HCT116 (cell line): ENCODE data around the gene HSPB8. TPM values are rescaled to one million over a fixed set of nuclear protein-coding genes. Genes with fewer than 3 reads are reported as not detected.
A peak's percentile ranks its signal among the peaks of the same experiment; 100 is the strongest.

Source experiments
- ATAC-seq: fragments of 200-7000 bp; cut with Tn5 transposase; 2 replicates; pipeline ENCODE4 v1.9.1; 2020; ENCODE audit warnings: mild to moderate bottlenecking, moderate library complexity
- BruUV-seq: library from RNA; stranded (reverse); fragments of 400-500 nt; replicated peaks from 2 replicates; lab custom pipeline; 2021; lab: Mats Ljungman, UMichigan
- CTCF ChIA-PET: fragments of 300-600 bp; sonication (Branson Sonifier 250); formaldehyde crosslinking; loops from one replicate; lab custom pipeline; 2021; ENCODE audit warnings: antibody characterized with exemption; lab: Charles Lee
- POLR2A ChIA-PET: fragments of 300-600, 350-600 bp; sonication (Branson Sonifier 250); formaldehyde crosslinking; loops from one replicate; lab custom pipeline; 2021; ENCODE audit warnings: antibody characterized with exemption; lab: Charles Lee
- RAD21 ChIA-PET, 2 experiments: fragments of 300-600 bp; sonication (Branson Sonifier 250); formaldehyde crosslinking; loops; one replicate each; lab custom pipeline; 2023; ENCODE audit warnings: low total read pairs in 2 of 2; ENCODE audit not compliant: uncharacterized antibody in 2 of 2, unreplicated experiment in 2 of 2, low non-redundant PET in 1 of 2; lab: Charles Lee
- DNase-seq: peaks from one replicate; pipeline ENCODE4 v3.0.0-alpha.2; 2010; ENCODE audit warnings: low read depth, low spot score
- H2AFZ ChIP-seq: fragments of 200-600 bp; shearing (Covaris generic), sonication (generic); 2 replicates; pipeline ENCODE4 v1.6.1; 2017; ENCODE audit warnings: low read depth, mixed run types, mixed read lengths, antibody characterized with exemption, low read length; ENCODE audit not compliant: poor library complexity, severe bottlenecking
- H3K27ac ChIP-seq: 2 replicates; pipeline ENCODE4 v1.5.1; 2012; ENCODE audit warnings: low read depth, low read length
- H3K27me3 ChIP-seq: fragments of 200-600 bp; sonication (generic); 2 replicates; pipeline ENCODE4 v1.6.1; 2016; ENCODE audit warnings: mixed run types, low read length, mixed read lengths; ENCODE audit not compliant: insufficient read depth
- H3K36me3 ChIP-seq, 2 experiments: fragments of 200-500 bp in 1 of 2; fragments of 200-600 bp in 1 of 2; sonication (Bioruptor generic) in 1 of 2; sonication (generic) in 1 of 2; 2 replicates each; pipeline versions ENCODE4 v1.5.1 to v1.6.1; 2014 to 2016; ENCODE audit warnings: low read length in 2 of 2, inconsistent platforms in 1 of 2, mixed read lengths in 1 of 2, mixed run types in 1 of 2; ENCODE audit not compliant: insufficient read depth in 2 of 2, control insufficient read depth in 1 of 2
- H3K4me1 ChIP-seq, 2 experiments: fragments of 200-600 bp in 1 of 2; sonication (generic) in 1 of 2; 2 replicates each; pipeline versions ENCODE4 v1.5.1 to v1.6.1; 2012 to 2017; ENCODE audit warnings: low read length in 2 of 2, inconsistent platforms in 1 of 2, mild to moderate bottlenecking in 1 of 2, mixed read lengths in 1 of 2, mixed run types in 1 of 2, moderate library complexity in 1 of 2; ENCODE audit not compliant: insufficient read depth in 2 of 2, control insufficient read depth in 1 of 2
- H3K4me2 ChIP-seq: fragments of 200-600 bp; sonication (generic); 2 replicates; pipeline ENCODE4 v1.6.1; 2017; ENCODE audit warnings: mixed run types, low read length, mixed read lengths
- H3K4me3 ChIP-seq, 2 experiments: fragments of 200-600 bp in 1 of 2; sonication (generic) in 1 of 2; replicated peaks in 1 of 2; 2 replicates each; pipeline ENCODE4 v1.5.1; 2011 to 2016; ENCODE audit warnings: low read length in 2 of 2, control low read depth in 1 of 2, low read depth in 1 of 2, mild to moderate bottlenecking in 1 of 2, mixed read lengths in 1 of 2, mixed run types in 1 of 2
- H3K79me2 ChIP-seq: fragments of 200-600 bp; sonication (generic); 2 replicates; pipeline ENCODE4 v1.6.1; 2017; ENCODE audit warnings: mild to moderate bottlenecking, mixed run types, low read length, moderate library complexity, mixed read lengths; ENCODE audit not compliant: insufficient read depth
- H3K9ac ChIP-seq: fragments of 200-600 bp; sonication (generic); 2 replicates; pipeline ENCODE4 v1.6.1; 2016; ENCODE audit warnings: low read length, mixed read lengths
- H3K9me2 ChIP-seq: fragments of 200-600 bp; sonication (generic), shearing (Covaris generic); 2 replicates; pipeline ENCODE4 v1.6.1; 2017; ENCODE audit warnings: mixed run types, mild to moderate bottlenecking, moderate library complexity; ENCODE audit not compliant: insufficient read depth
- H3K9me3 ChIP-seq, 2 experiments: fragments of 200-500 bp in 1 of 2; fragments of 200-600 bp in 1 of 2; sonication (Bioruptor generic) in 1 of 2; sonication (generic) in 1 of 2; 2 replicates each; pipeline ENCODE4 v1.6.1; 2014 to 2017; ENCODE audit warnings: low read length in 2 of 2, mixed read lengths in 2 of 2, inconsistent platforms in 1 of 2, low read depth in 1 of 2, mild to moderate bottlenecking in 1 of 2, mixed run types in 1 of 2, moderate library complexity in 1 of 2; ENCODE audit not compliant: control insufficient read depth in 1 of 2, insufficient read depth in 1 of 2
- H4K20me1 ChIP-seq: fragments of 200-600 bp; sonication (generic), shearing (Covaris generic); 2 replicates; pipeline ENCODE4 v1.6.1; 2017; ENCODE audit warnings: mixed run types, mild to moderate bottlenecking, moderate library complexity; ENCODE audit not compliant: insufficient read depth
- CBX3 ChIP-seq: IDR thresholded peaks from 2 replicates; pipeline ENCODE4 v1.6.1; 2012; ENCODE audit warnings: low read depth
- CEBPB ChIP-seq: IDR thresholded peaks from 2 replicates; pipeline ENCODE4 v1.6.1; 2012; ENCODE audit warnings: low read depth
- ELF1 ChIP-seq: IDR thresholded peaks from 2 replicates; pipeline ENCODE4 v1.6.1; 2012; ENCODE audit warnings: low read depth, borderline replicate concordance
- EZH2phosphoT487 ChIP-seq: fragments of 200-600 bp; IDR thresholded peaks from 2 replicates; pipeline ENCODE4 v1.6.1; 2018; ENCODE audit warnings: antibody characterized with exemption, borderline replicate concordance
- JUND ChIP-seq: IDR thresholded peaks from 2 replicates; pipeline ENCODE4 v1.6.1; 2012
- RAD21 ChIP-seq: IDR thresholded peaks from 2 replicates; pipeline ENCODE4 v1.6.1; 2012; ENCODE audit warnings: low read depth, mild to moderate bottlenecking
- REST ChIP-seq: IDR thresholded peaks from 2 replicates; pipeline ENCODE4 v1.6.1; 2012; ENCODE audit warnings: low read depth
- SIN3A ChIP-seq: IDR thresholded peaks from 2 replicates; pipeline ENCODE4 v1.6.1; 2012; ENCODE audit warnings: low read depth
- SRF ChIP-seq: IDR thresholded peaks from 2 replicates; pipeline ENCODE4 v1.6.1; 2012; ENCODE audit warnings: low read depth
- ZFX ChIP-seq: fragments of 450-650 bp; IDR thresholded peaks from 2 replicates; pipeline ENCODE4 v1.6.1; 2017
- ZNF274 ChIP-seq: fragments of 200-500 bp; sonication (Bioruptor generic); IDR thresholded peaks from 2 replicates; pipeline ENCODE4 v1.6.1; 2014; ENCODE audit warnings: mild to moderate bottlenecking, low read depth, low read length, inconsistent platforms
- intact Hi-C: fragments of 100-400 bp; cut with micrococcal nuclease; formaldehyde crosslinking; loops from 2 replicates; pipeline ENCODE4 v1.10.0; 2022
- total RNA-seq: library from RNA; stranded (reverse); gene quantifications from one replicate; pipeline ENCODE4 v1.2.1, GENCODE V29; 2021; ENCODE audit not compliant: unreplicated experiment
- TF ChIP-seq, protein P1 (sequence below), 3 experiments: fragments of 200-600 bp in 1 of 3; sonication (generic) in 1 of 3; IDR thresholded peaks in 2 of 3; conservative IDR thresholded peaks in 1 of 3; 2 replicates each; pipeline ENCODE4 v1.5.1; 2012 to 2017; ENCODE audit warnings: low read depth in 2 of 3, low read length in 2 of 3, antibody characterized with exemption in 1 of 3, borderline replicate concordance in 1 of 3, control low read depth in 1 of 3, mild to moderate bottlenecking in 1 of 3, mixed read lengths in 1 of 3, mixed run types in 1 of 3, moderate library complexity in 1 of 3; ENCODE audit not compliant: insufficient read depth in 1 of 3
- TF ChIP-seq, protein P2 (sequence below): IDR thresholded peaks from 2 replicates; pipeline ENCODE4 v1.6.1; 2012

The HSPB8 gene
- total RNA-seq, 1 experiment from 2014 or later = 3.5 TPM

- ChIA-PET RAD21 (no interaction called here), CTCF (no interaction called here), POLR2A (no interaction called here)
- intact Hi-C loops = no loop called here
- Histone ChIP-seq H2AFZ (no peak overlapping the region), H3K9ac (no peak overlapping the region), H3K27ac (no peak overlapping the region), H3K79me2 (no peaks in the 10 kb centered on the region), H3K36me3 (no peaks in the 10 kb centered on the region), H3K27me3 (peaks cover 43% of the 10 kb centered on the region), H3K4me1 (no peaks in the 10 kb centered on the region), H4K20me1 (no peaks in the 10 kb centered on the region), H3K9me3 (no peaks in the 10 kb centered on the region)
- DNase-seq = no peak
- TF ChIP-seq, protein P1, sequence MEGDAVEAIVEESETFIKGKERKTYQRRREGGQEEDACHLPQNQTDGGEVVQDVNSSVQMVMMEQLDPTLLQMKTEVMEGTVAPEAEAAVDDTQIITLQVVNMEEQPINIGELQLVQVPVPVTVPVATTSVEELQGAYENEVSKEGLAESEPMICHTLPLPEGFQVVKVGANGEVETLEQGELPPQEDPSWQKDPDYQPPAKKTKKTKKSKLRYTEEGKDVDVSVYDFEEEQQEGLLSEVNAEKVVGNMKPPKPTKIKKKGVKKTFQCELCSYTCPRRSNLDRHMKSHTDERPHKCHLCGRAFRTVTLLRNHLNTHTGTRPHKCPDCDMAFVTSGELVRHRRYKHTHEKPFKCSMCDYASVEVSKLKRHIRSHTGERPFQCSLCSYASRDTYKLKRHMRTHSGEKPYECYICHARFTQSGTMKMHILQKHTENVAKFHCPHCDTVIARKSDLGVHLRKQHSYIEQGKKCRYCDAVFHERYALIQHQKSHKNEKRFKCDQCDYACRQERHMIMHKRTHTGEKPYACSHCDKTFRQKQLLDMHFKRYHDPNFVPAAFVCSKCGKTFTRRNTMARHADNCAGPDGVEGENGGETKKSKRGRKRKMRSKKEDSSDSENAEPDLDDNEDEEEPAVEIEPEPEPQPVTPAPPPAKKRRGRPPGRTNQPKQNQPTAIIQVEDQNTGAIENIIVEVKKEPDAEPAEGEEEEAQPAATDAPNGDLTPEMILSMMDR (IDR thresholded peaks at IDR 0.05 in 2 of 3, conservative IDR thresholded peaks at IDR 0.05 in 1 of 3; ENCODE audit: borderline replicate concordance in 1 of 3, insufficient read depth in 1 of 3, low read depth in 2 of 3, low read length in 2 of 3) = 0 out of 6 replicates have a peak, but pooled peaks of 1 of the 3 experiments have one; percentile 6
- TF ChIP-seq SIN3A (no peak), ELF1 (no peak), EZH2phosphoT487 (no peak)
- TF ChIP-seq, all 23 proteins: peak for 1
- H3K4me2 ChIP-seq = no peak overlapping the region
- H3K4me3 ChIP-seq = no peak overlapping the region
- no TSS peak for BruUV-seq
- no peaks in the 10 kb centered on the region for H3K9me2 ChIP-seq
- peak; percentile 40; the same call in 1 of the 2 replicates for ATAC-seq
Observed at GRCh38 chr12:119239040-119239439, 60.3 kb downstream of the HSPB8 start.

DNA sequence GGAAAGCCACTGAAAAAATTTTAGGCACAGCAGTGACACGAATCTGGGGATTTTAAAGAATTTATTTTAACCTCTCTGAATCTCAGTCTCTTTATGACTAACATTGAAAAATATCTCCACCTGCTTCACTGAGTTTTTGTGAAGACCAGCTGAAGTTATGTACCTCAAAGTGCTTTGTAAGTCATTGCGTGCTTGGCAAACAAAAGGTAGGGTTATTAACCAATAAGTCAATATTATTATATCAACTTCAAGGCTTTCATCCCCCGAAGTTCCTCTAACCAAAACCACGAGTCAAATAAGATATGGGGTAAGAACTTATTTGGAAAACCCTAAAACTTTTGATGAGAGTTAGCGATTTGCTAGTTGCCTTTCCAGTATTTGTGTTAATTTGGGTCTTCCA lies 62.3 kb downstream of the HSPB8 start:
- ChIA-PET CTCF (no interaction called here), POLR2A (no interaction called here), RAD21 (no interaction called here)
- Histone ChIP-seq H3K9ac (no peak overlapping the region), H3K27me3 (peaks cover 37% of the 10 kb centered on the region), H3K4me2 (no peak overlapping the region), H3K36me3 (no peaks in the 10 kb centered on the region), H2AFZ (no peak overlapping the region), H3K27ac (no peak overlapping the region), H3K9me3 (no peaks in the 10 kb centered on the region), H3K4me1 (no peaks in the 10 kb centered on the region), H4K20me1 (no peaks in the 10 kb centered on the region), H3K4me3 (no peak overlapping the region), H3K79me2 (no peaks in the 10 kb centered on the region), H3K9me2 (no peaks in the 10 kb centered on the region)
- no TSS peak for BruUV-seq
- DNase-seq (no peak), ATAC-seq (no peak)
- intact Hi-C loops = no loop called here
- no peak for TF ChIP-seq JUND
- no peak for TF ChIP-seq SIN3A
- no peak for TF ChIP-seq CBX3
- TF ChIP-seq REST = no peak
- TF ChIP-seq, protein P1 (IDR thresholded peaks at IDR 0.05 in 2 of 3, conservative IDR thresholded peaks at IDR 0.05 in 1 of 3; ENCODE audit: borderline replicate concordance in 1 of 3, insufficient read depth in 1 of 3, low read depth in 2 of 3, low read length in 2 of 3) = no peak
- no peak for TF ChIP-seq ZFX
- no peak for TF ChIP-seq ZNF274
- TF ChIP-seq, protein P2, sequence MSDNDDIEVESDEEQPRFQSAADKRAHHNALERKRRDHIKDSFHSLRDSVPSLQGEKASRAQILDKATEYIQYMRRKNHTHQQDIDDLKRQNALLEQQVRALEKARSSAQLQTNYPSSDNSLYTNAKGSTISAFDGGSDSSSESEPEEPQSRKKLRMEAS = no peak
- no peak for TF ChIP-seq SRF
- TF ChIP-seq CEBPB = no peak
- no peak for TF ChIP-seq RAD21
- TF ChIP-seq EZH2phosphoT487 = no peak
